Endometrial microvascular endothelial cells (primary cell): ENCODE results near the gene HEATR9. TPM values are rescaled to one million over a fixed set of nuclear protein-coding genes. Genes with fewer than 3 reads are reported as not detected.

Experiments used
- in situ Hi-C: cut with HindIII; loops from 2 replicates; pipeline ENCODE4 v1.10.0; 2017; ENCODE audit warnings: low sequenced_read_pairs, low pct_unique_long_range_greater_than_20kb; ENCODE audit errors: inconsistent ontology term
- total RNA-seq: library from RNA; depleted of rRNA; stranded (reverse); fragments of >200 nt; gene quantifications from one replicate; pipeline ENCODE4 v1.2.3, GENCODE V29; 2015; ENCODE audit errors: inconsistent ontology term

Gene HEATR9
- total RNA-seq, 1 donor from 2014 or later: not detected

DNA sequence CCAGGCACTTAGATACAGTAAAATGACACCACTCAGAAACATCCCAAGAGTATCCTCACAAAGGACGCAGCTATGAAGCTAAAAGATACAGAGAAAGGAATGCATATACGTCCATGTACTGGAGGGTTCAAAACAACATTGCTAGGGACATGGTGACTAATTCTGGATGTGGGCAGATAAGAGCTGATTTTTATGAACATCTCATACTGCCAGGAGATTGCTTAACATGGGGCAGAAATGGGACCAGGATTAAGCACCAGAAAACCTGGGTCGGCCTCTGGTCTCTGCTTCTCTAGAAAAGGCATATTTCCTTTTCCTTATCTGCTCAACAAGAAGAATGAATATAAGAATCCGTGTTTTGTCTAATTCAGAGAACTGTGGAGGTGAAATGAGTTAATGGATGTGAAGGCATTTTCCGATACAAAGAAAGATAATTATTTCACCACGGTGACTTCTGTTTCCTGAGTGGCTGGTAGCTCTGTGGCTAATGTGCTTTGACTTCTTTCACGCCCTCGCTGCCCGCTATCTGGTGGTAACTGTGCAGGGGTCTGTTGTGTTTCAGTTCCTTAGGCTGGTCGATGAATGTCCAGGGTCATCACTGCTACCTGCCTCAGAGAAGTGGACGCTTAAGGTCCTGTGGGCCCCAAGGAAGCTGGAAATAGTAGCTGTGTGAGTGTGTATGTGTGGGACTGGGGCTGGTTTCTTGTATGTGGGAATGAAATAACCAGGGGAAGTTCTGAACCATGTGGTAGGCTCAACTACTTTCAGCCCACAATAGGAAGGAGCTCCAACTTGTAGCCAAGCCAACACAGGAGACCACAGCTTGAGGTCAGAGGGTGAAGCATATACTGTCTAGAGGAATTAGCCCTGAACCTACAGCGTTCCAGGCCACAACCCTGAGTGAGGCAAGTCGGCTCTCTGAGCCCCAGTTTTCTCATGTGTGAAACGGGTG is 27.2 kb upstream of the HEATR9 start:
- in situ Hi-C loops: no loop called here

DNA sequence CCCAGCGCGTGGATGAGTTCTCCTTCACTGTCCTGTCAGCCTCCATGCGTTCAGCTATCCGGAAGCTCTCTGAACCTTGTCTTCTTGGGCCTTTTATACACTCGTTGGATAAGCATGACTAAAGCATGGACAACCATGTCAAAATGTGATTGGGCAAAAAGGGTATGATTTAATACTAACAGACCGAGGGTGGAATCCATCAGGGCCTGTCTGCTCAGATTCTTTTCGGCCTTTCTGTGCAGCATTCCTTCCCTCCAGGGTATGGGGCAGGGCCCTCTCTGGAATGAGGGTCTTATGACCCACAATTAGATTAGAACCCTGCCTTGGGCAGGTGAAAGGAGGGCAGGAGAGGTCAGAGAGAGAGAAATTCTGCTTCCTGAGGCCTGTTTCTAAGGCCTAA is 25.5 kb upstream of the HEATR9 start:
- in situ Hi-C loops: no loop called here

DNA sequence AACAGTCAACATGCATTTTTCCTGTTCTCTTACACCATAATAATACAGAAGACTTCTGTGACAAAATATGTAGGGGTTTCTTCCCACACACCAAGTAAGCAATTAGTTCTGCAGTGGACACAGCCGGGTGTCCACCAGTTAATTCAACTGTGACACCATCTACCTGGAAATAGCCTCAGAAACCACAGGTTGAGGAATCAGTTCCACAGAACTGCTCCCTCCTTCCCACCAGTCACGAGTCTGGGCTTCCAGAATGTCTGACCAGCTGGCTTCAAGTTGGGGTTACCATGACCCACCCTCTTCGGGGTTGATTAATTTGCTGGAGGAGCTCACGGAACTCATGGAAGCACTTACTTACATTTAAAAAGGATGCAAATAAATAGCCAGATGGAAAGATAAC is 25.1 kb upstream of the HEATR9 start:
- in situ Hi-C loops: no loop called here

DNA sequence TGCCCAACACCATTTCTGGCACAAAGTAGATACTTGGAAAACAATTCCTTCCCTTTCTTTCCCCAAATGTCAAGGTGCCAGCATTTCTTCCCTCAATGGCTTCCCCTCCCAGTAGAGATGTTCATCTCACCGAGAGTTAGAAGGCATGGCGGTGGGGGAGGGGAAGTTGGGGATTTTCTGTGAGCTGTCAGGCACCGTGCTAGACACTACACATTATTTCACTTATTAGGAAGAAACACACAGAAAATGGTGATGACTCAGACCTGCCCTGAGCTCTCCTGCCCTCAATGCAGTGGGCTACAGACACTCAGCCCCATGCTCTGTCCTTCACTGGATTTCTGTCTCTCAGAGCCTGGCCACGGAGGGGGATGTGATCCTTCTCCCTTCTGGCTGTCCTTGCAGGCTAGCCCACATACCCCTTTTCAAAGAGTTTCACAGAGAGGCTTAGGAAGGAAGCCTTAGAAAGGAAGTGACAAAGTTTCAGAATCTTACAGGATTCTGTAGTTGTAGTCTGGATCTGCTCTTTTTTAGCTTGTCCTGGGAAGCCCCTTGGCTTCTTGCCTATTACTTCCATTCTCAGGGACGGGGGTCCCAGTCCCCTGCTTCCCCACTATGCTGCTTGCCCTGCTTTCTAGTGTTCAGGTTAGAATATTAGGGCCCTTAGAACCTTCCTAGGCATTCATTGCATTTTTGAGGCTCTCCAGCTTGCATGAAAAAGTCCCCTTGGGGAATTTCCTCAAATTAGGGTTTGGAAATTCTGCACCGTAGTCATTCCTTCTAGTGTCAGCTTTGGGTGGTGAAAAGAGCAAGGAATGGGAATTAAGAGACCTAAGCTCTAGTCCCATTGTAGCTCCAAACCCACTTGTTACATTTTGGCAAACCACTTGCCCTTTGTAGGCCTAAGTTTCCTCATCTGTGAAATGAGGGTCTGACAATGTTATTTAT is 23.7 kb upstream of the HEATR9 start:
- in situ Hi-C loops: no loop called here

DNA sequence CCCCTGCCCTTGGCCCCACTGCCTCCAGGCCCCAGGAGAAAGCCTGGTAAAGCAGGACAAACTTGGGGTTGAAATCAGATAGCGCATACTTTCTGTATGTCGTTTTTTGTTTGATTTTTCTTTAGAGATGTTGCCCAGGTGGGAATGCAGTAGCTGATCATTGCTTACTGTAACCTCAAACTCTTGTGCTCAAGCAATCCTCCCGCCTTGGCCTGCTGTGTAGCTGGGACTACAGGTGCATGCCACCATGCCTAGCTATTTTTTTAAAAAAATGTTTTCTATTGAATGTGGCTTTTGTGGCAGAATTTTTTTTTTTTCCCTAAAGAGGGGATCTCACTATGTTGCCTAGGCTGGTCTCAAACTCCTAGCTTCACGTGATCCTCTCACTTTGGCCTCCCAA is 22.6 kb upstream of the HEATR9 start:
- in situ Hi-C loops: no loop called here

DNA sequence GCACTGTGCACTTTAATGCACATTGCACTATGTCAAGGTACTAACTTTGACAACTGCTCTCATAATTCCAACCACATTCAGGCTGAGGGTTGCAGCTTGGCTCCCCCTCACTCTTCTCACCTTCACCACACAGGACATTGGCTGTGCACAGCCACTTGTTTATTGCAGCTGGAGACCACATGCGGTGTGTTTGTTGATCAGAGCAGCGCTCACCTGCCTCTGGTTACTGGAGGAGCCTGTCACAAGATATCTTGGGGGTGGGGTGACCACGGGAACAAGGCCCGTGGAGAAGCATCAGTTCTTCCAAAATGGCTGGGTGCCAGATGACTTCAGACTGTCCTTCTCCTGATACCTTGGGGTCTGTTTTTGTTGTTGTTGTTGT is 22.1 kb upstream of the HEATR9 start:
- in situ Hi-C loops: no loop called here

DNA sequence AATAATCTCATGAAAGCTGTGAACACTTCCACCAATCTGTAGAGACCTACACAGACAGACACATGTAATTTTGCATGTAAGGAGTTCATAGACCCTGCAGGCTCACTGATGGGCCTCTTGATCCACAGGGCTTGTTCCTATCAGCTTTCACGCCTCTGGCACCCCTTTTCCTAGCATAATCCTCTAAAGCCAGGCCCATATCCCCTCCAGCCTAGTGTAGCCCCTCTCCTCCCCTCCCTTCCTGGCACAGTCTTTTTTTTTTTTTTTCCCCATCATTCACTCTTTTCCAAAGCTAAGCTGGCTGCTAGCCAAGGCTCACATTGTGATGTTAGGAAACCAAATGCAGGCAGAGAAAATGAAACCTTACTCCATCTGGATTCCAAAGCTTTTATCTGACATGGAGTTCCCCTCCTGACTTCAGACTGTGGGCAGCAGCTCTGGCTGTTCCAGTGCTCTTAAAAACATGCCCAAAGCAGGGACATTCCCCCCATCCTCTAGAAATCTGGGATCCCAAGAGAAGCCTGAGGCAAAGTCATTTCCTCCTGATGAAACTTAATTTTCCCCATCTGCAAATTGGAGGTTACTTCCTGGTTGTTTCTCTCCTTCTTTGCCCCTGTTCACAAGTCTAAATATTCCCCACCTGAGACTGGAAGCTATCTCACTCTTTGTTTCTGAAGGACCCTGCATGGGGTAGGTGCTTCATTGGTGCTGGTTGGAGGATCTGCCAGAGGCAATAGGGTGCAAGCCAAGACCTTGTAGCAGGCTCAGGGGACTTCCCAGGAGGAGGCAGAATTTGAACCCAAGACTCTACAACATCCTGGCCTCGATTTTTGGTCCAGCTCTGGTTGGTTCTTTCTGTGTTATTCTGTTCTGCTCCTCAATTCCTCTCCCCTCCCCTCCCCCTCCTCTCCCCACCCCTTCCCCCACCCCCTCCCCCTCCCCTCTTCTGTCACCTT is 21.4 kb upstream of the HEATR9 start:
- in situ Hi-C loops: no loop called here

DNA sequence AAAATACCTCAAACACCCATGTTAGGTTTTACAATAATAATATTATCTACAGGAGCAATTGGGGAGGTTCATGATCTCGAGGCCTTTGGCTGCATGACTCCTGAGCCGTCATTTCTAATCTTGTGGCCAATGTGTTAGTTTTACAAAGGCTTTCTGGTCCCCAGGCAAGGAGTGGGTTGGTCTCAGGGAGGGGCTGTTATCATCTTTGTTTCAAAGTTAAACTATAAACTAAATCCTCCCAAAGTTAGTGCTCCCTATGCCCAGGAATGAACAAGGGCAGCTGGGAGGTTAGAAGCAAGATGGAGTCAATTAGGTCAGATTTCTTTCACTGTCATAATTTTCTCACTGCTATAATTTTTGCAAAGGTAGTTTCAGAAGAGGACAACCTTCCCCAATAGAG is 20.6 kb upstream of the HEATR9 start:
- in situ Hi-C loops: no loop called here

DNA sequence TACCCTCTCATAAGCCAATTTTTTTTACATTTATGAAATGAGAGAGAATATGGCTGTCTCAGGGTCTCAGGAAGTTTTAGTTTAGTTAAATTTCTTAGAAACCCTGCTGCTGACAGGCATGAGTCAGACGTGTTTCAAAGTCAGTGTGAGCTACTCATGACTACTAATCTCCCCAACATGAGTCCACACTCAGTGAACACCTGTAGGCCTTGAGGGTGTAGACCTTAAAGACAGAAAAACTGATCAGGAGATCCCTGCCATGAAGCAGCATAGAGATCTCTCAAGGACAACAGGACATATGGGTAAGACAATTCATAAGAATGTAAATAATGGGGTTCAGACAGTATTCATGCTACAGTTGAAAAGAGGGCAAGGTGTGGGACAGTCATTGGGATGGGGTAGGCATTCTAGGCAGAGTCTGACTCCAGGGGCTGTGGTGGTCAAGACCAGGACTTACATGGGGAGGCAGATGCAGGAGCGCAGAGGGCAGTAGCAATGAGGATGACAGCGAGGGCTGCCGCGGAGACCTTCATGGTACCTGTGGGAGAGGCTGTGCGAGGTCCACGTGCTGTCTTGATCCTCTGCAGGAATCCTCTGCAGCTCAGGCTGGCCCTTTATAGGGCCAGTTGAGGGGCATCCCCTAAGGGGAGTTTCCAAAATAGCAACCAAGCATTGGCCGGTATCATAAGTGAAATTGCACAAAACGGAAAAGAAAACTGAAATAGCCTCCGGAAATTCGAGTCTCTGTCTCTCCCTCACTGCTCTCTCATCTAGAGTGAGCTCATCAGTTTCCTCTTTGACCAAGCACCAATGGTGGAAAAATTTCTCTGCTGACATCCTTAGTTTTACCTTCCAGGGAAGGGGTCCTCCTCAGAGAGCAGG is 11.3 kb upstream of the HEATR9 start, which contains the start of gene CCL5:
Gene CCL5 (minus strand): TSS at position 588 of the 882 bp plus-strand sequence.
- in situ Hi-C loops: no loop called here

DNA sequence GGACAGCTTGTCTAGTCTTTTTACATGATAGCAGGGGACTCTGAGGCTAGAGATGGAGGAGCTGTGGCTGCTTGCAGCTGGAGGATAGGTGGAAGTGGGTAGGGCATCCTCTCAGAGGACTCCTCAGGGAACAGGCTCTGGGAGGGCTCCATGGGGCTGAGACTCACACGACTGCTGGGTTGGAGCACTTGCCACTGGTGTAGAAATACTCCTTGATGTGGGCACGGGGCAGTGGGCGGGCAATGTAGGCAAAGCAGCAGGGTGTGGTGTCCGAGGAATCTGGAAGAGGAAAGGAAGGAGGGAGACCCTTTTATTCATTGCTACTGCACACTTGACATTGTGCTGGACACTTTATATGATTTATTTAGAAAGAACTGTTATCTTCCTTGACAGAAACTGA is 9.7 kb upstream of the HEATR9 start:
- in situ Hi-C loops: no loop called here

DNA sequence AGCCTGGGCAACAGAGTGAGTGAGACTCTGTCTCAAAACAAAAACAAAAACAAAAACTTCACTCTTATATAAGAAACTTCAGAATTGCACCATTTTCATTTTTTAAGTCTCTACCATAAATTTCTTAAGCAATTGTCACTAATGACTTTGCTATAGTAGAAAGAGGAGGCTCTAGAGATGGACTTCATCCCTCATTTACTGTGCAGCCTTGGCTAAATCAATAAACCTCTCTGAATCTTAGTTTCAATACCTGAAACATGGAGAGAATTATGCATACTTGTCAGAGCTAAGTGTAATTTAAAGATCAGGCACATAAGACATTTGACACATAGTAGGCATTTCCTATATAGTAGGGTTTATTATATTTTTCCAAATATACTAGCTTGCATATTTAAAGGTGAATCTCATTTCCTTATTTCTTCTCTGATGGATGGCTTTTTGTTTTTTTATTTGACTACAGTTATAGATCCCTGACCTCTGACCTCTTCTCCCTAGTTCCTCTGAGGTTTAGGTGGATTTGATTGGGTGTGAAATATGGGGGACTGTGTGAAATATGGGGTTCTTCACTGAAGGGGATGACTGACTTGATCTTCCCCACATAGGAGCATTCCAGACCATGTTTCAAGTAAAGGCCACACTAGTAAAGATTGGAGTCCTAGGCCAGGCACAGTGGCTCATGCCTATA is 8.8 kb upstream of the HEATR9 start:
- in situ Hi-C loops: no loop called here

DNA sequence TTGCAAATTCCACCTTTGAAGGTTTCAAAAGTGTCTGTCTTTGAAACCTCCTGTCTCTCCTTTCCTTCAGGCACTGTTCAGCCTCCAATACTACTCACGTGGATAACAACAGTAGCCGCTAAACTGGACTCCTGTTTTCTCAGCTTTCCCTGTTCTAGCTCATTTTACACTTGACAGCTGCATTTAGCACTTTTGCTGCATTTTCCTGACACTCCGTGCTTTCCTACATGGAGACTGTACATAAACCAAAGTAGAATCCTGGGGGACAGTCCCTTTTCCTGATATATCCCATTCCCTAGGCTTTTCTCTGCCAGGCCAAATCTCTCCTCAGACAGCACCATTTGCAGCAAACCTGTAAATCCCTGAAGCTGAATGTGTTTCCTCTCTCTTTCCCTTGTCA is 7.8 kb upstream of the HEATR9 start:
- in situ Hi-C loops: no loop called here

DNA sequence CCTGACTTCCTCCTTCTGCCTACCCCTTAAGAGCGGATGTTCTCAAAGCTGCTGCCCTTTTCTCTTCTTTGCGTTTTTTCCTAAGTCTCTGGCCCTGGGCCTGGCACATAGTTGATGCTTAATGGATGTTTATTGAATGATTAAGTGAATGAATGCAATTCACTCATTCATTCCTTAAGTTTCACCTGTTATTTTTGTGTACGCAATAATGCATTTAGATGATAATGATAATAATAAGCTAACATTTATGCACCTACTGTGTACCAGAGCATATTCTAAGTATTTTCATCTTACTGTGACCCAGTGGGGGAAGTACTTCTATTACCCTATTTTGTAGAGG is 7.1 kb upstream of the HEATR9 start:
- in situ Hi-C loops: no loop called here

DNA sequence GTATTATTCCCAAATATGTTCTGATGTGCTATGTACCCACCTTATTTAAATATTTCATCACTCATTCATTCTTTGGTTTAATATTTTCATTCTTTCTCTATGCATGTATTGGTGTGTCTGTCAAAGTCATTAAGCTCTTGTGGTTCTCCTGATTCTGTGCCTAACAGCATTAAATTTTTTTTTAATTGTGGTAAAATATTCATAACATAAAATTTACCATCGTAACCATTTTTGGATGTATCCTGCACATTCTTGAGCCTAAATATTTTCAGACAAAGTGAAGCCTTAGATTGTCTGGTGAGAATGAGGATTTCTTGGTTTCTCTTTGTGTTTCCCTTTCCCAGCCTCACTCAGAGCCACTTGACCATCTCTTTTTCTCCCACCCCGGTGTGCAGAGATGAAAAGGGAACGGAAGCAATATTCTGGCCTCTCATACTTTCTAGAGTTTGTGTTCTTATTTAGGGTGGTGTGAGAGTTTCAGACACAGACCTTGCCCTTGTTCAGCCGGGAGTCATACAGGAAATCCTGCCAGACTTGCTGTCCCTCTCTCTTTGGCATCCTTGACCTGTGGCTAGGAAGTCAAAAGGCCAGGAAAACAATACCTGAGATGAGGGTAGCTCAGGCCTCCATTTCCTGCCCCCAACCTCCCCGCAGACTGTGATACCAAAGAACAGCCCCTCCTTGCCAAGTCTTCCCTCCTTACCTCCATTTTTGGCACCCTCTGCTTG is 6.5 kb upstream of the HEATR9 start:
- in situ Hi-C loops: no loop called here

DNA sequence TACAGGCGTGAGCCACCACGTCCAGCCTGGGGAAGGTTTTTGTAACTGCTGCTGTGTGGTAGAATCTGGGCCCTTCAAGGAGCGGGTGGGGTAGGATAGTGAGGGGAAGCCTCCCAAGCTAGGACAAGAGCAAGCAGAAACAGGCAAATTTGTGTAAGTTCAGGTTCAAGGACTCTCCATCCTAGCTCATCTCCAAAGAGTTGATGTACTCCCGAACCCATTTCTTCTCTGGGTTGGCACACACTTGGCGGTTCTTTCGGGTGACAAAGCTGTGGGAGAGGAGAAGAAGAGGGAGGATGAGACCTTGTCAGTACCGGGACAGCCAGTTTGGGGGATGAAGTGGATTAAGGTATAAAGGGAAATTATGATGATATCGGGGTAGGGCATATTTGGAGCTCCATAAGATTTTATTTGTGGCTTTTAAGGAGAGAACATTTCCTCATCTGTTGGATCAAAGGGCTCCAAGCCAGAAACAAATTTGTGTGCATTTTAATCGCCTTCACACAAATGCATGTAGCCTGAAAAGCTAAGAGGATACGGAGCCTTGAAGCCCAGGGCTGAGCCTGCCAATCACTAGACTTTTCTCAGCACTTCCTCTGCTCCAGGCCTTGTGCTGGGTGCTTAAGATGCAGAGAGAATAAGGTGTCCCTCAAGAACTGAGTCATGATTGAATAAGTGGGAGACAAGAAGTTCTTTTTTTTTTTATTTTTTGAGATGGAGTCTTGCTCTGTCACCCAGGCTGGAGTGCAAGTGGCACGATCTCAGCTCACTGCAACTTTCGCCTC is 3.7 kb upstream of the HEATR9 start:
- in situ Hi-C loops: no loop called here
